GM19238 (cell line): ENCODE results near the gene COX7C.

ENCODE experiments used
- DNase-seq: peaks from one replicate; pipeline ENCODE4 v3.0.0; 2011; ENCODE audit warnings: low spot score; ENCODE audit not compliant: insufficient read length

The COX7C gene

GRCh38 chr5:86664173-86664572, 46.4 kb downstream of the COX7C start:
- DNase-seq = no peak

GRCh38 chr5:86665984-86666760, 48.4 kb downstream of the COX7C start:
- DNase-seq = no peak

- DNase-seq = no peak
These were observed 49.2 kb downstream of the COX7C start for GRCh38 chr5:86666981-86667380.
